ENCODE measurements around the gene PES1.
A peak's percentile ranks its signal among the peaks of the same experiment; 100 is the strongest.

Gene PES1

DNA sequence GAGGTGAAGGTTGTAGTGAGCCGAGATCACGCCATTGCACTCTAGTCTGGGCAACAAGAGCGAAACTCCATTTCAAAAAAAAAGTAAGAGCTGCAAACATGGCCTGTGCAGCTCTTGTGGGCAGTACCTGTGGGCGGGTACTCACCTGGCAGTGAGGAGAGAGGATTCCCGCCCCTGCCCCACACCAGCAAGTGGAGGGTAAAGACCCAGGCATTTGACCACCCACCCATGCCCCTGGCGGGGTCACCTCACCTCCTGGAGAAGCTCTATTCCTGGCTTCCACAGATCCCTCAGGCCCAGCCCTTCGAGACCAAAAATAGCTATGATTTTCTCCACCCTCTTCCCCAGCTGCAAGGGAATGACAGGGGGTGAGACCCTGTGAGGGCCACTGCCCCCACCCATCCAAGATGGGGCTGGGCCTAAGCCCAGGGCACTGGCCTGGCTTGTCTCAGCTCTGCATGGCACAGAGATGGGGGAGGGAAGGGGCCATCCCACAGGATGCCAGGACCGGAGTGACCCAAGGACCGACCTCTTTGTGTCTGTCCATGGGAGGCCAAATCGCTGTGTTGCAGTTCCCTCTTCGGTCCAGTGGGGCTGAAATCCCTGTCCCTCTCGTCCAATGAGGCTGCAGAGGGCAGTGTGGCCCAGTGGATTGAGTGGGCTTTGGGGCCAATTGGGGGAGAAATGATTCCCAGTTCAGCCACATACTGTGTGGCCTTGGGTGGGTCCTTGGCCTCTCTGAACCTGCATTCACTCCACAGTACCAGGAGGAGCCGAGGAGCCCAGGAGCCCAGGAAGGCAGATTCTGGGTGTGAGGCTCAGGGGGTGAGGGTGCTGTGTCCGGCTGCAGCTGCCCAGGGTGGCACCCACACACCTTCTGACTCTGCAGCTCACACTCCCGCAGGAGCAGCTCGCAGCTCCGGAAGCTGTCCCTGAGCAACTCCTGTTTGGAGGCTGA lies 59.8 kb downstream of the PES1 start:
- H3K79me1 ChIP-seq (ENCODE audit: low read length), result no peaks in the 10 kb centered on the region
- WGBS (ENCODE audit: extremely low coverage, insufficient coverage, insufficient read length), result no CpG with 5 or more reads among the region's 17 CpGs
- H3K9ac ChIP-seq (ENCODE audit: low read length), result no peak overlapping the region

DNA sequence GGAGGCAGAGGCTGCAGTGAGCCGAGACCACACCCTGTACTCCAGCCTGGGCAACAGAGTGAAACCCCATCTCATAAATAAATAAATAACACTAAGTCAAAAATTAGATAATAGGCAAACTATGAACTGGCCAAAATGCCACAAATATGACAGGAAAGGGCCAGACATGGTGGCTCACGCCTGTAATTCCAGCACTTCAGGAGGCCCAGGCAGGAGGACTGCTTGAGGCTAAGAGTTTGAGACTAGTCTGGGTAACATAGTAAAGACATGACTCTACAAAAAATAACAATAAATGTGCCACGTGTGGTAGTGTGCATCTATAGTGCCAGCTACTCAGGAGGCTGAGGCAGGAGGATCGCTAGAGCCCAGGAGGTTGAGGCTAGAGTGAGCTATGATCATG lies 65.1 kb downstream of the PES1 start:
- no peaks in the 10 kb centered on the region for H3K79me2 ChIP-seq (ENCODE audit: control insufficient read depth, insufficient read depth, low read length, poor library complexity)
- no peak overlapping the region for H3K14ac ChIP-seq (ENCODE audit: low read length)
- H3K27ac ChIP-seq (ENCODE audit: low read depth, low read length), result no peak overlapping the region

More for the DNA sequence above, 59.8 kb downstream of the PES1 start:
- Histone ChIP-seq H2BK12ac (ENCODE audit: low read length) (no peak overlapping the region), H3K9me3 (ENCODE audit: insufficient read depth, low read depth, low read length) (no peaks in the 10 kb centered on the region), H4K12ac (ENCODE audit: low read depth, low read length) (no peak overlapping the region), H3K4ac (ENCODE audit: low read depth, low read length) (no peak overlapping the region), H3K4me1 (ENCODE audit: control insufficient read depth in 1 of 2, insufficient read depth in 2 of 2, low read length in 2 of 2) (peaks cover 0 to 2% of the 10 kb centered on the region in 2 experiments), H3K4me2 (ENCODE audit: low read length) (no peak overlapping the region), H2AK5ac (ENCODE audit: low read length) (no peak overlapping the region), H3K23ac (ENCODE audit: low read length) (no peak overlapping the region), H2AFZ (ENCODE audit: insufficient read depth, low read length, poor library complexity) (no peak overlapping the region), H3K36me3 (ENCODE audit: control insufficient read depth in 1 of 2, insufficient read depth in 2 of 2, low read length in 2 of 2) (no peaks in the 10 kb centered on the region), H3K4me3 (ENCODE audit: low read depth, low read length) (no peak overlapping the region), H3K27me3 (ENCODE audit: insufficient read depth, low read length) (no peaks in the 10 kb centered on the region), H3K18ac (ENCODE audit: low read length) (no peak overlapping the region), H3K27ac (ENCODE audit: low read depth, low read length) (no peak overlapping the region), H2BK120ac (ENCODE audit: insufficient read depth, low read length, poor library complexity) (no peak overlapping the region), H2BK5ac (ENCODE audit: low read depth, low read length, poor library complexity) (no peak overlapping the region), H3K79me2 (ENCODE audit: control insufficient read depth, insufficient read depth, low read length, poor library complexity) (no peaks in the 10 kb centered on the region), H3K14ac (ENCODE audit: low read length) (no peak overlapping the region), H4K91ac (ENCODE audit: low read depth, low read length) (no peak overlapping the region), H4K8ac (ENCODE audit: low read depth, low read length) (no peak overlapping the region)
- DNase-seq, result no peak

More for the DNA sequence above, 65.1 kb downstream of the PES1 start:
- H4K8ac ChIP-seq (ENCODE audit: low read depth, low read length), result no peak overlapping the region
- peaks cover 3% of the 10 kb centered on the region for H3K9me3 ChIP-seq (ENCODE audit: insufficient read depth, low read depth, low read length)
- H3K4ac ChIP-seq (ENCODE audit: low read depth, low read length), result no peak overlapping the region
- H2AFZ ChIP-seq (ENCODE audit: insufficient read depth, low read length, poor library complexity), result no peak overlapping the region
- no peak overlapping the region for H4K12ac ChIP-seq (ENCODE audit: low read depth, low read length)
- no CpG with 5 or more reads among the region's 4 CpGs for WGBS (ENCODE audit: extremely low coverage, insufficient coverage, insufficient read length)
- H4K91ac ChIP-seq (ENCODE audit: low read depth, low read length), result no peak overlapping the region
- H2BK12ac ChIP-seq (ENCODE audit: low read length), result no peak overlapping the region
- no peak overlapping the region for H2BK5ac ChIP-seq (ENCODE audit: low read depth, low read length, poor library complexity)
- H3K23ac ChIP-seq (ENCODE audit: low read length), result no peak overlapping the region
- no peaks in the 10 kb centered on the region for H3K27me3 ChIP-seq (ENCODE audit: insufficient read depth, low read length)
- H3K4me1 ChIP-seq (ENCODE audit: control insufficient read depth in 1 of 2, insufficient read depth in 2 of 2, low read length in 2 of 2), result no peaks in the 10 kb centered on the region
- no peak overlapping the region for H3K4me3 ChIP-seq (ENCODE audit: low read depth, low read length)
- H2AK5ac ChIP-seq (ENCODE audit: low read length), result no peak overlapping the region
- no peak overlapping the region for H2BK120ac ChIP-seq (ENCODE audit: insufficient read depth, low read length, poor library complexity)
- no peaks in the 10 kb centered on the region for H3K79me1 ChIP-seq (ENCODE audit: low read length)
- peak; percentile 60 to 75 for DNase-seq
- no peak overlapping the region for H3K18ac ChIP-seq (ENCODE audit: low read length)
- no peaks in the 10 kb centered on the region for H3K36me3 ChIP-seq (ENCODE audit: control insufficient read depth in 1 of 2, insufficient read depth in 2 of 2, low read length in 2 of 2)
- no peak overlapping the region for H3K4me2 ChIP-seq (ENCODE audit: low read length)
- no peak overlapping the region for H3K9ac ChIP-seq (ENCODE audit: low read length)

Measured in trophoblast cell (in vitro differentiated cells and primary cell).